Uterus (tissue), 2 donors: ENCODE data around the gene HABP4.

Source experiments
- POLR2A ChIP-seq, 2 donors: fragments of 450-650 bp; IDR thresholded peaks; one replicate each; pipeline ENCODE4 v1.6.1; 2016; ENCODE audit warnings: antibody characterized with exemption in 2 of 2, mild to moderate bottlenecking in 1 of 2, moderate library complexity in 1 of 2
- TF ChIP-seq, protein P1 (sequence below), 4 experiments: fragments of 200-600 bp in 2 of 4; fragments of 450-650 bp in 2 of 4; sonication (generic) in 2 of 4; IDR thresholded peaks; one replicate each; pipeline ENCODE4 v1.5.1; 2016 to 2019; ENCODE audit warnings: antibody characterized with exemption in 4 of 4, mild to moderate bottlenecking in 2 of 4, moderate library complexity in 1 of 4

DNA sequence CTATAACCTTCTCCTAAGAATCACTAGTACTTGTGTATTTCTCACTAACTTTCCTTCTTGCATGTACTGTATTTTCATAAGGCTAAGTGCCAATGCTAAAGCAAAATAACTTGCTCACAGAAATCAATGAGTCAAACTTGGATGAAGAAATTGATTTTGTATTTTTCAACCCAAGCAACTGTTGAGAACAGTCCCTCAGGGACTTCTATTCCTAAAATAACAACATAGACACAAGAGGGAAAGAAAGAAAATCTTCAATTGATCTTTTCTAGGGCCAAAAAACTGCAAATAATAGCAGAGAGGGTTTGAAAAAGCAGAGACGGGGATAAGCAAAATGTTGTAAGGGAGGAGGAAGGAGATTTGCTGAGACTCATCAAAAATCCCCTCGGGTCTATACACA is 69.8 kb downstream of the HABP4 start:
- TF ChIP-seq, protein P1, sequence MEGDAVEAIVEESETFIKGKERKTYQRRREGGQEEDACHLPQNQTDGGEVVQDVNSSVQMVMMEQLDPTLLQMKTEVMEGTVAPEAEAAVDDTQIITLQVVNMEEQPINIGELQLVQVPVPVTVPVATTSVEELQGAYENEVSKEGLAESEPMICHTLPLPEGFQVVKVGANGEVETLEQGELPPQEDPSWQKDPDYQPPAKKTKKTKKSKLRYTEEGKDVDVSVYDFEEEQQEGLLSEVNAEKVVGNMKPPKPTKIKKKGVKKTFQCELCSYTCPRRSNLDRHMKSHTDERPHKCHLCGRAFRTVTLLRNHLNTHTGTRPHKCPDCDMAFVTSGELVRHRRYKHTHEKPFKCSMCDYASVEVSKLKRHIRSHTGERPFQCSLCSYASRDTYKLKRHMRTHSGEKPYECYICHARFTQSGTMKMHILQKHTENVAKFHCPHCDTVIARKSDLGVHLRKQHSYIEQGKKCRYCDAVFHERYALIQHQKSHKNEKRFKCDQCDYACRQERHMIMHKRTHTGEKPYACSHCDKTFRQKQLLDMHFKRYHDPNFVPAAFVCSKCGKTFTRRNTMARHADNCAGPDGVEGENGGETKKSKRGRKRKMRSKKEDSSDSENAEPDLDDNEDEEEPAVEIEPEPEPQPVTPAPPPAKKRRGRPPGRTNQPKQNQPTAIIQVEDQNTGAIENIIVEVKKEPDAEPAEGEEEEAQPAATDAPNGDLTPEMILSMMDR (IDR thresholded peaks at IDR 0.05) = no peak
- TF ChIP-seq POLR2A (IDR thresholded peaks at IDR 0.05) = no peak
